Stimulated activated CD4-positive, alpha-beta T cell treated with anti-CD3 and anti-CD28 coated beads, Interleukin-1b, Interleukin-23, amount 100 ng/mL, for 24 hours (primary cell): ENCODE results near the gene KIF1A.
"Not testable (repeated sequence)": the region's sequence is repeated elsewhere in the genome, so short reads cannot be mapped to it uniquely, and the experiment has no call there.

ENCODE experiments used
- DNase-seq, 4 experiments: peaks; one replicate each; pipeline ENCODE4 v3.0.0-alpha.2; 2020; ENCODE audit warnings: low read depth in 4 of 4, low spot score in 1 of 4

Gene KIF1A

GRCh38 chr2:240704651-240705050 lies 115.4 kb downstream of the KIF1A start:
- DNase-seq, result peak in 3 of 4 experiments; percentile 7 to 13 (median 10)

- no peak for DNase-seq
Observed at GRCh38 chr2:240703417-240704341, 116.3 kb downstream of the KIF1A start.

- no peak for DNase-seq
Observed at GRCh38 chr2:240702640-240703011, 117.4 kb downstream of the KIF1A start.

- no peak for DNase-seq
Observed at GRCh38 chr2:240701736-240702639, 118.0 kb downstream of the KIF1A start.

GRCh38 chr2:240701091-240701735 lies 118.8 kb downstream of the KIF1A start:
- DNase-seq, result no peak

- not testable (repeated sequence) for DNase-seq
Observed at GRCh38 chr2:240700616-240701015, 119.4 kb downstream of the KIF1A start.

- not testable (repeated sequence) for DNase-seq
Observed at GRCh38 chr2:240699835-240700234, 120.2 kb downstream of the KIF1A start.

GRCh38 chr2:240698852-240699561 lies 121.0 kb downstream of the KIF1A start:
- DNase-seq, result not testable (repeated sequence)

GRCh38 chr2:240696469-240696868 lies 123.5 kb downstream of the KIF1A start:
- not testable (repeated sequence) for DNase-seq

GRCh38 chr2:240695593-240695992 lies 124.4 kb downstream of the KIF1A start:
- DNase-seq, result not testable (repeated sequence)

- not testable (repeated sequence) for DNase-seq
Observed at GRCh38 chr2:240694304-240694703, 125.7 kb downstream of the KIF1A start.

GRCh38 chr2:240692583-240693561 lies 127.1 kb downstream of the KIF1A start:
- not testable (repeated sequence) for DNase-seq

GRCh38 chr2:240691631-240692420 lies 128.2 kb downstream of the KIF1A start, which contains the start of gene AQP12A:
TSS of gene AQP12A (plus strand) at chr2:240691866. CDS start at chr2:240691914, 48 bp downstream.
- DNase-seq, result not testable (repeated sequence)

GRCh38 chr2:240691075-240691427 lies 129.0 kb downstream of the KIF1A start:
- not testable (repeated sequence) for DNase-seq

- not testable (repeated sequence) for DNase-seq
Observed at GRCh38 chr2:240690421-240691074, 129.5 kb downstream of the KIF1A start.

- no peak for DNase-seq
Observed at GRCh38 chr2:240689975-240690374, 130.0 kb downstream of the KIF1A start.

GRCh38 chr2:240688553-240688919 lies 131.5 kb downstream of the KIF1A start:
- no peak for DNase-seq
